Bronchial epithelial cell (primary cell): Measurements from ENCODE around the gene TRRAP. TPM values are rescaled to one million over a fixed set of nuclear protein-coding genes. Genes with fewer than 3 reads are reported as not detected.

ENCODE experiments used
- DNase-seq: peaks from one replicate; pipeline ENCODE4 v3.0.0-alpha.2; 2010; ENCODE audit warnings: low read depth
- FAIRE-seq: peaks from 2 replicates; lab custom pipeline; 2011; peaks lifted over from hg19 to GRCh38; lab: Jason Lieb, UNC
- H3K27me3 ChIP-seq: 2 replicates; pipeline ENCODE4 v1.5.1; 2011; ENCODE audit warnings: low read length; ENCODE audit not compliant: control insufficient read depth, insufficient read depth
- H3K36me3 ChIP-seq: 2 replicates; pipeline ENCODE4 v1.5.1; 2011; ENCODE audit warnings: low read length; ENCODE audit not compliant: control insufficient read depth, insufficient read depth
- H3K4me3 ChIP-seq: 2 replicates; pipeline ENCODE4 v1.5.1; 2011; ENCODE audit warnings: mild to moderate bottlenecking, low read depth, low read length, control low read depth
- CTCF ChIP-seq: IDR thresholded peaks from 2 replicates; pipeline ENCODE4 v1.5.1; 2011; ENCODE audit warnings: mild to moderate bottlenecking, moderate library complexity, low read length, control low read depth, inconsistent platforms; ENCODE audit not compliant: insufficient read depth, severe bottlenecking
- total RNA-seq: library from RNA; depleted of rRNA; stranded (reverse); fragments of >200 nt; gene quantifications from 2 replicates; pipeline ENCODE4 v1.2.1, GENCODE V29; 2014

TRRAP gene
- total RNA-seq, 1 donor from 2014 or later = 8.2 TPM

GRCh38 chr7:99034932-99035722 lies 156.8 kb downstream of the TRRAP start:
- no peak for DNase-seq
- TF ChIP-seq CTCF = no peak
- no peak for FAIRE-seq
- Histone ChIP-seq H3K27me3 (no peaks in the 10 kb centered on the region), H3K36me3 (peaks cover 66% of the 10 kb centered on the region), H3K4me3 (no peak overlapping the region)

- no peak for TF ChIP-seq CTCF
- Histone ChIP-seq H3K36me3 (peaks cover 67% of the 10 kb centered on the region), H3K4me3 (no peak overlapping the region), H3K27me3 (no peaks in the 10 kb centered on the region)
- DNase-seq = no peak
- FAIRE-seq = no peak
Observed at GRCh38 chr7:99035723-99036545, 157.6 kb downstream of the TRRAP start.

- no peak for FAIRE-seq
- peaks cover 67% of the 10 kb centered on the region for H3K36me3 ChIP-seq
Observed at GRCh38 chr7:99036546-99037111, 158.3 kb downstream of the TRRAP start.

GRCh38 chr7:99037327-99037940 lies 159.1 kb downstream of the TRRAP start:
- no peaks in the 10 kb centered on the region for H3K27me3 ChIP-seq
- H3K36me3 ChIP-seq = peaks cover 64% of the 10 kb centered on the region
- DNase-seq = no peak
- no peak for FAIRE-seq
- H3K4me3 ChIP-seq = no peak overlapping the region
- TF ChIP-seq CTCF = no peak

More at GRCh38 chr7:99036546-99037111, 158.3 kb downstream of the TRRAP start:
- Histone ChIP-seq H3K27me3 (no peaks in the 10 kb centered on the region), H3K4me3 (no peak overlapping the region)
- TF ChIP-seq CTCF = peak; percentile 31
- DNase-seq = no peak

GRCh38 chr7:99038086-99038855 lies 159.9 kb downstream of the TRRAP start:
- H3K4me3 ChIP-seq = no peak overlapping the region
- no peak for FAIRE-seq
- no peak for DNase-seq
- peaks cover 62% of the 10 kb centered on the region for H3K36me3 ChIP-seq
- H3K27me3 ChIP-seq = no peaks in the 10 kb centered on the region
- TF ChIP-seq CTCF = no peak
